Mesenchymal stem cell (in vitro differentiated cells and primary cell): ENCODE measurements around the gene LAGE3.

Experiments used
- DNase-seq: peaks from one replicate; pipeline ENCODE4 v3.0.0-alpha.2; 2013
- H2AFZ ChIP-seq: one replicate; pipeline ENCODE4 v1.6.1; 2013; ENCODE audit warnings: low read depth, mild to moderate bottlenecking, control low read depth, inconsistent platforms, low read length, moderate library complexity
- H2AK5ac ChIP-seq: 2 replicates; pipeline ENCODE4 v1.6.1; 2013; ENCODE audit warnings: low read length, moderate library complexity, mild to moderate bottlenecking, inconsistent platforms; ENCODE audit not compliant: severe bottlenecking
- H2BK120ac ChIP-seq: one replicate; pipeline ENCODE4 v1.6.1; 2013; ENCODE audit warnings: low read depth, mild to moderate bottlenecking, inconsistent platforms, low read length, moderate library complexity
- H2BK12ac ChIP-seq, 2 experiments: one replicate each; pipeline ENCODE4 v1.6.1; 2013; ENCODE audit warnings: inconsistent platforms in 2 of 2, low read length in 2 of 2, mild to moderate bottlenecking in 2 of 2, moderate library complexity in 2 of 2, control low read depth in 1 of 2
- H2BK15ac ChIP-seq: one replicate; pipeline ENCODE4 v1.6.1; 2013; ENCODE audit warnings: mild to moderate bottlenecking, low read depth, inconsistent platforms; ENCODE audit not compliant: poor library complexity, severe bottlenecking
- H2BK5ac ChIP-seq: 2 replicates; pipeline ENCODE4 v1.6.1; 2013; ENCODE audit warnings: low read depth, mild to moderate bottlenecking, low read length, control low read depth, inconsistent platforms; ENCODE audit not compliant: poor library complexity, severe bottlenecking
- H3K14ac ChIP-seq, 2 experiments: one replicate each; pipeline ENCODE4 v1.6.1; 2013; ENCODE audit warnings: inconsistent platforms in 2 of 2, low read length in 2 of 2, control low read depth in 1 of 2, mild to moderate bottlenecking in 1 of 2, moderate library complexity in 1 of 2
- H3K18ac ChIP-seq, 2 experiments: one replicate each; pipeline ENCODE4 v1.6.1; 2013; ENCODE audit warnings: inconsistent platforms in 2 of 2, low read length in 2 of 2, control low read depth in 1 of 2, low read depth in 1 of 2, mild to moderate bottlenecking in 1 of 2
- H3K23ac ChIP-seq, 2 experiments: one replicate each; pipeline ENCODE4 v1.6.1; 2013; ENCODE audit warnings: inconsistent platforms in 2 of 2, low read length in 2 of 2, mild to moderate bottlenecking in 2 of 2, moderate library complexity in 2 of 2, control low read depth in 1 of 2
- H3K27ac ChIP-seq: 2 replicates; pipeline ENCODE4 v1.5.1; 2013; ENCODE audit warnings: mild to moderate bottlenecking, moderate library complexity, low read length, control low read depth, inconsistent platforms; ENCODE audit not compliant: poor library complexity, severe bottlenecking
- H3K27me3 ChIP-seq, 2 experiments: 2 replicates each; pipeline versions ENCODE4 v1.6.1 to v1.7.0; 2013; ENCODE audit warnings: low read length in 2 of 2, mild to moderate bottlenecking in 2 of 2, moderate library complexity in 2 of 2, control low read depth in 1 of 2, inconsistent platforms in 1 of 2; ENCODE audit not compliant: control insufficient read depth in 1 of 2, insufficient read depth in 1 of 2
- H3K36me3 ChIP-seq, 2 experiments: 2 replicates each; pipeline versions ENCODE4 v1.6.1 to v1.7.0; 2013; ENCODE audit warnings: low read length in 2 of 2, control low read depth in 1 of 2, inconsistent platforms in 1 of 2, low read depth in 1 of 2, mild to moderate bottlenecking in 1 of 2; ENCODE audit not compliant: insufficient read depth in 2 of 2, control insufficient read depth in 1 of 2
- H3K4ac ChIP-seq, 2 experiments: one replicate each; pipeline ENCODE4 v1.6.1; 2013; ENCODE audit warnings: inconsistent platforms in 2 of 2, low read length in 2 of 2, mild to moderate bottlenecking in 2 of 2, moderate library complexity in 2 of 2, control low read depth in 1 of 2, low read depth in 1 of 2
- H3K4me1 ChIP-seq: 2 replicates; pipeline ENCODE4 v1.6.1; 2013; ENCODE audit warnings: low read depth, low read length, control low read depth; ENCODE audit not compliant: control insufficient read depth, insufficient read depth
- H3K4me2 ChIP-seq: 2 replicates; pipeline ENCODE4 v1.6.1; 2013; ENCODE audit warnings: low read length, mild to moderate bottlenecking, inconsistent platforms; ENCODE audit not compliant: poor library complexity, severe bottlenecking
- H3K4me3 ChIP-seq, 2 experiments: 2 replicates each; pipeline versions ENCODE4 v1.5.1 to v1.7.0; 2013; ENCODE audit warnings: low read length in 2 of 2, mild to moderate bottlenecking in 2 of 2, control low read depth in 1 of 2, low read depth in 1 of 2; ENCODE audit not compliant: insufficient read depth in 1 of 2
- H3K79me1 ChIP-seq: replicated peaks from 2 replicates; pipeline ENCODE4 v1.6.1; 2013; ENCODE audit warnings: mild to moderate bottlenecking, control low read depth, low read length, inconsistent platforms; ENCODE audit not compliant: poor library complexity, severe bottlenecking
- H3K9ac ChIP-seq: 2 replicates; pipeline ENCODE4 v1.7.0; 2013; ENCODE audit warnings: mild to moderate bottlenecking, low read length, moderate library complexity
- H3K9me3 ChIP-seq: 2 replicates; pipeline ENCODE4 v1.7.0; 2013; ENCODE audit warnings: mild to moderate bottlenecking, low read length; ENCODE audit not compliant: control insufficient read depth
- H4K8ac ChIP-seq: one replicate; pipeline ENCODE4 v1.6.1; 2013; ENCODE audit warnings: inconsistent platforms, mild to moderate bottlenecking, low read length, moderate library complexity
- H4K91ac ChIP-seq: one replicate; pipeline ENCODE4 v1.6.1; 2013; ENCODE audit warnings: mild to moderate bottlenecking, low read length, inconsistent platforms
- WGBS: methylation state at CpG from one replicate; pipeline ENCODE4 v1.1.7; 2013; ENCODE audit warnings: mixed read lengths; 5-methylcytosine and 5-hydroxymethylcytosine counted together

The LAGE3 gene

GRCh38 chrX:154486396-154487207 is 7.5 kb upstream of the LAGE3 start, which contains the start of gene UBL4A:
Gene UBL4A, minus strand, starts transcription at chrX:154486615. Its CDS starts 31 bp downstream, at chrX:154486584.
- peak within 1 kb of the TSS; percentile 77 for H3K4me2 ChIP-seq
- H3K27ac ChIP-seq, result peak within 1 kb of the TSS; percentile 33
- H3K36me3 ChIP-seq, result peaks cover 33 to 41% of the 10 kb centered on the region in 2 experiments
- peaks cover 0 to 10% of the 10 kb centered on the region in 2 experiments for H3K27me3 ChIP-seq
- H2AFZ ChIP-seq, result peak within 1 kb of the TSS; percentile 77
- peak; percentile 47 for DNase-seq
- H3K14ac ChIP-seq, result peak within 1 kb of the TSS in 1 of 2 experiments; percentile 98
- no peaks in the 10 kb centered on the region for H3K9me3 ChIP-seq
- no peak within 1 kb of the TSS for H2BK5ac ChIP-seq
- H2BK15ac ChIP-seq, result peak within 1 kb of the TSS; percentile 83
- H2AK5ac ChIP-seq, result peak within 1 kb of the TSS; percentile 62
- H3K79me1 ChIP-seq, result peaks cover 16% of the 10 kb centered on the region
- H3K23ac ChIP-seq, result no peak within 1 kb of the TSS
- peak within 1 kb of the TSS; percentile 80 for H4K91ac ChIP-seq
- H3K18ac ChIP-seq, result peak within 1 kb of the TSS; percentile 28 to 87
- H3K4me3 ChIP-seq, result peak within 1 kb of the TSS; percentile 73 to 78
- peak within 1 kb of the TSS in 1 of 2 experiments; percentile 80 for H3K4ac ChIP-seq
- peak within 1 kb of the TSS; percentile 49 for H4K8ac ChIP-seq
- peak within 1 kb of the TSS; percentile 71 for H2BK120ac ChIP-seq
- peak within 1 kb of the TSS in 1 of 2 experiments; percentile 78 for H2BK12ac ChIP-seq
- H3K9ac ChIP-seq, result peak within 1 kb of the TSS; percentile 69
- WGBS, result 6% methylated on average over 14 of the region's 95 CpGs
- peaks cover 28% of the 10 kb centered on the region for H3K4me1 ChIP-seq

- H3K27me3 ChIP-seq, result peaks cover 0 to 12% of the 10 kb centered on the region in 2 experiments
- peaks cover 16% of the 10 kb centered on the region for H3K79me1 ChIP-seq
- no peak overlapping the region for H3K23ac ChIP-seq
- H3K18ac ChIP-seq, result peak overlapping the region; percentile 28 to 87
- no peak for DNase-seq
- H3K9me3 ChIP-seq, result no peaks in the 10 kb centered on the region
- H2BK5ac ChIP-seq, result no peak overlapping the region
- peak overlapping the region in 1 of 2 experiments; percentile 80 for H3K4ac ChIP-seq
- no peak overlapping the region for H2AK5ac ChIP-seq
- H3K4me3 ChIP-seq, result peak overlapping the region; percentile 73 to 78
- H3K4me1 ChIP-seq, result peaks cover 28% of the 10 kb centered on the region
- H3K4me2 ChIP-seq, result peak overlapping the region; percentile 77
- H2AFZ ChIP-seq, result peak overlapping the region; percentile 77
- 7% methylated on average over 6 of the region's 35 CpGs for WGBS
- no peak overlapping the region for H3K27ac ChIP-seq
- H2BK15ac ChIP-seq, result no peak overlapping the region
- no peak overlapping the region for H2BK12ac ChIP-seq
- peak overlapping the region; percentile 49 for H4K8ac ChIP-seq
- H3K36me3 ChIP-seq, result peaks cover 33 to 41% of the 10 kb centered on the region in 2 experiments
- H3K14ac ChIP-seq, result peak overlapping the region in 1 of 2 experiments; percentile 98
- H3K9ac ChIP-seq, result peak overlapping the region; percentile 69
- peak overlapping the region; percentile 71 for H2BK120ac ChIP-seq
- peak overlapping the region; percentile 15 for H4K91ac ChIP-seq
These were observed 6.9 kb upstream of the LAGE3 start for GRCh38 chrX:154486052-154486395.

GRCh38 chrX:154485150-154486051 is 6.3 kb upstream of the LAGE3 start:
- Histone ChIP-seq H3K4me1 (peaks cover 28% of the 10 kb centered on the region), H4K8ac (peak overlapping the region; percentile 23), H2BK12ac (no peak overlapping the region), H3K14ac (no peak overlapping the region), H3K23ac (no peak overlapping the region), H2BK5ac (no peak overlapping the region), H3K4me2 (peak overlapping the region; percentile 77), H3K36me3 (peaks cover 33 to 41% of the 10 kb centered on the region in 2 experiments), H3K18ac (peak overlapping the region; percentile 28 to 87), H3K4ac (no peak overlapping the region), H4K91ac (peak overlapping the region; percentile 27), H3K79me1 (peaks cover 16% of the 10 kb centered on the region), H3K9me3 (no peaks in the 10 kb centered on the region), H3K27ac (no peak overlapping the region), H2BK120ac (no peak overlapping the region), H3K9ac (peak overlapping the region; percentile 69), H2AFZ (no peak overlapping the region), H3K27me3 (peaks cover 0 to 12% of the 10 kb centered on the region in 2 experiments), H2BK15ac (peak overlapping the region; percentile 28), H2AK5ac (no peak overlapping the region), H3K4me3 (peak overlapping the region; percentile 73 to 78)
- no peak for DNase-seq
- 80% methylated on average over 22 of the region's 35 CpGs for WGBS
